Measurements from ENCODE around the gene PRKCA.

Gene PRKCA

DNA sequence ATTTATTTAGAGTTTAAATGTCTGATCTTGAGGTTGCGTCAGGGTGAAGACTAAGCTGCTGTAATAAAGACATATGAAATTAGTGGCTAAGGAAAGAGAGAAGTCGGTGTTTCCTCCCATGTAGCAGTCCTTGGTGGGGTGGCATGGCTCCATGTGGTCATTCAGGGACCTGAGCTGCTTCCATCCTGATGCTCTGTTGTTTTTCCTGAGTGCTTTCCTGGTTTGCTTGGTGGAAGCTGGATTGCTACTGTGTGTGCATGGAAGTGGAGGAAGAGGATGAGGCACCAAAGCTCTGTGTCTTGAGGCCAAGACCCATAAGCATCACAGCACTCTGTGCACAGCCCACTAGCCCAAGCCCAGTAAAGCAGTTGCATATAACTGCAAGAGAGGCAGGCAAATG is 290.7 kb downstream of the PRKCA start:
- no peak for DNase-seq (ENCODE audit: low read depth)
- no peak overlapping the region for H3K4me3 ChIP-seq (ENCODE audit: low read length)
- TF ChIP-seq, protein P1, sequence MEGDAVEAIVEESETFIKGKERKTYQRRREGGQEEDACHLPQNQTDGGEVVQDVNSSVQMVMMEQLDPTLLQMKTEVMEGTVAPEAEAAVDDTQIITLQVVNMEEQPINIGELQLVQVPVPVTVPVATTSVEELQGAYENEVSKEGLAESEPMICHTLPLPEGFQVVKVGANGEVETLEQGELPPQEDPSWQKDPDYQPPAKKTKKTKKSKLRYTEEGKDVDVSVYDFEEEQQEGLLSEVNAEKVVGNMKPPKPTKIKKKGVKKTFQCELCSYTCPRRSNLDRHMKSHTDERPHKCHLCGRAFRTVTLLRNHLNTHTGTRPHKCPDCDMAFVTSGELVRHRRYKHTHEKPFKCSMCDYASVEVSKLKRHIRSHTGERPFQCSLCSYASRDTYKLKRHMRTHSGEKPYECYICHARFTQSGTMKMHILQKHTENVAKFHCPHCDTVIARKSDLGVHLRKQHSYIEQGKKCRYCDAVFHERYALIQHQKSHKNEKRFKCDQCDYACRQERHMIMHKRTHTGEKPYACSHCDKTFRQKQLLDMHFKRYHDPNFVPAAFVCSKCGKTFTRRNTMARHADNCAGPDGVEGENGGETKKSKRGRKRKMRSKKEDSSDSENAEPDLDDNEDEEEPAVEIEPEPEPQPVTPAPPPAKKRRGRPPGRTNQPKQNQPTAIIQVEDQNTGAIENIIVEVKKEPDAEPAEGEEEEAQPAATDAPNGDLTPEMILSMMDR (IDR thresholded peaks at IDR 0.05; ENCODE audit: insufficient read depth, low read depth, low read length, missing control alignments): no peak

DNA sequence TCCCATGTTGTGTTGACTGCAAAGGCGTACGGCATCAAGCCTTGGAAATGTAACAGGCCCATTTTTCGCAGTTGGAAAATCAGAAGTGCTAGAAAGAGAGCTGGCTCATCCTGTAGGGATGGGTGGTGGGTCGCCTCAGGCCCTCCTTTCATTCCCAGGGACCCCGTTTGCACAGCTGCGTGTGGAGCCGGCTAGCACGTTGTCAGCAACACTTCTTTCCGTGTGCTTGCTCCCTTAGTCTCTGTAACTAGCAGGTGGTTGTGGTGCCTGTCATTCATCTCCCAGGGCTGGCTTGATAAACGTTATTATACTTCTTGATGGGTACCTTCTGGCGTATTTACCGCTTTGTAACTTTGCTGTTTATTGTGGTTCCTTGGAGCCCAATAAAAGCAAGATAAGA is 293.5 kb downstream of the PRKCA start:
- no peak for DNase-seq (ENCODE audit: low read depth)
- H3K4me3 ChIP-seq (ENCODE audit: low read length): no peak overlapping the region

DNA sequence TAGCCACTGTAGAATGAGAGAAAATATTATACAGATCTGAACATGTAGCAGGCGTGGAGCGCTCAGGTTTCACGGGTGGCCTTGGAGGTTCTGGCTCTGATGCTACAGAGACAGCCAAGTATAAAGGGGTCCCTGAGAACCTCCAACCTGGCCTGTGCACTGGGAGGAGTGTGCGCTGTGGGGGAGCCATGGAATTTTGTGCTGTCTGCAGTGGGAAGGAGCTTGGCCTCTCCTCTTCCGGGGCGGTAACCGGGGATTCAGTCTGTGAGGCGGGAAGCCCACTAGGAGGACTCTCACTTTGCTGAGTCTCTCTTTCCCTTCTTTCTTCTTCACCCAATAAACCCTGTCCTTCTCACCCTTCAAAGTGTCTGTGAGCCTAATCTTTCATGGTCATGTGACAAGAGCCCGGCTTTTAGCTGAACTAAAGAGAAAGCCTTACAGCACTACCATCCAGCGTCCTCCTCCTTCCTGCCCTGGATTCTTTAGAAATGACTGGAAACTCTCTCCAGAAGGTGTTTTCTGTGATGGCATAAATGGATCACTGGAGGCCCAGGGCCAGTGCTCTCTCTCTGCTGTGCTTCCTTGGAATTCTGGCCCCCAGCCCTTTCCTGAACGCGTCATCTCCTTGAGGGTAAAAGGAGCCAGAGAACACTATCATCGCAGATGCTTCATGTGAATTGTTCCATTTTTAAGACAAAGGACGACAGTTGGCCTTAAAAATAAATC is 300.4 kb downstream of the PRKCA start:
- no peak overlapping the region for H3K4me3 ChIP-seq (ENCODE audit: low read length)
- TF ChIP-seq, protein P1 (IDR thresholded peaks at IDR 0.05; ENCODE audit: insufficient read depth, low read depth, low read length, missing control alignments): no peak

More for the DNA sequence above, 293.5 kb downstream of the PRKCA start:
- TF ChIP-seq, protein P1 (IDR thresholded peaks at IDR 0.05; ENCODE audit: insufficient read depth, low read depth, low read length, missing control alignments): no peak

DNA sequence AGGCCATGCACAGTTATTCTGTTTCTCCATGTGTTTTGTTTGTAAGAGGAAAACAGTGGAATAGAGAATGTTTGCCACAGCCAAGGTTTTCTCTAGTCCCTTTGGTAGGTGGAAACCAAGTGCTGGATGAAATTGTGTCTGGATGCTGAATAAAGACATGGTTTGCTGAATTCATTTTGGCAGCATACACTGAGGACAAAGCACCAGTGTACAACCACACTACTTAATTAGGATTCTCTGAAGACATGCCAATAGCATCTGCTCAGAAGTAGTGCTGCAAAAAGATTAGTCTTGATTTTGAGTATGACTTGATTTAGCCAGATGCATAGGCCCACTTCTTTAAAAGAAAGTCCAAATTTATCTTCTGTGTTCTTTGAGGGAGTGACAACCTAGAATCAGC is 302.0 kb downstream of the PRKCA start:
- DNase-seq (ENCODE audit: low read depth): no peak

More for the DNA sequence above, 300.4 kb downstream of the PRKCA start:
- peak; percentile 4 for DNase-seq (ENCODE audit: low read depth)

DNA sequence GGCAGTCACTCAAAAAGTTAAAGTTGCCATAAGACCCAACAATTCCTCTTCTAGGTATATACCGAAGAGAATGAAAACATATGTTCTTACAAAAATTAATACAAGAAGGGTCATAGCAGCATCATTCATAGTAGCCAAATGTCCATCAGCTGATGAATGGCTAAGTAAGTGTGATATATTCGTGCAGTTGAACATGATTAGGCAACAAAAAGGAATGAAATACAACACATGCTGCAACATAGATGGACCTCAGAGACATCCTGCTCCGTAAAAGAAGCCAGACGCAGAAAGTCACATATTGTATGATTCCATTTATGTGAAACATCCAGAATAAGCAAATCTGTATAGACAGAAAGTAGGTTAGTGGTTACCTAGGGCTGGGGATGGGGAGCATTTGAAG is 303.1 kb downstream of the PRKCA start:
- DNase-seq (ENCODE audit: low read depth): no peak
- H3K4me3 ChIP-seq (ENCODE audit: low read length): no peak overlapping the region
- TF ChIP-seq, protein P1 (IDR thresholded peaks at IDR 0.05; ENCODE audit: insufficient read depth, low read depth, low read length, missing control alignments): no peak

More for the DNA sequence above, 302.0 kb downstream of the PRKCA start:
- H3K4me3 ChIP-seq (ENCODE audit: low read length): no peak overlapping the region
- TF ChIP-seq, protein P1 (IDR thresholded peaks at IDR 0.05; ENCODE audit: insufficient read depth, low read depth, low read length, missing control alignments): no peak

DNA sequence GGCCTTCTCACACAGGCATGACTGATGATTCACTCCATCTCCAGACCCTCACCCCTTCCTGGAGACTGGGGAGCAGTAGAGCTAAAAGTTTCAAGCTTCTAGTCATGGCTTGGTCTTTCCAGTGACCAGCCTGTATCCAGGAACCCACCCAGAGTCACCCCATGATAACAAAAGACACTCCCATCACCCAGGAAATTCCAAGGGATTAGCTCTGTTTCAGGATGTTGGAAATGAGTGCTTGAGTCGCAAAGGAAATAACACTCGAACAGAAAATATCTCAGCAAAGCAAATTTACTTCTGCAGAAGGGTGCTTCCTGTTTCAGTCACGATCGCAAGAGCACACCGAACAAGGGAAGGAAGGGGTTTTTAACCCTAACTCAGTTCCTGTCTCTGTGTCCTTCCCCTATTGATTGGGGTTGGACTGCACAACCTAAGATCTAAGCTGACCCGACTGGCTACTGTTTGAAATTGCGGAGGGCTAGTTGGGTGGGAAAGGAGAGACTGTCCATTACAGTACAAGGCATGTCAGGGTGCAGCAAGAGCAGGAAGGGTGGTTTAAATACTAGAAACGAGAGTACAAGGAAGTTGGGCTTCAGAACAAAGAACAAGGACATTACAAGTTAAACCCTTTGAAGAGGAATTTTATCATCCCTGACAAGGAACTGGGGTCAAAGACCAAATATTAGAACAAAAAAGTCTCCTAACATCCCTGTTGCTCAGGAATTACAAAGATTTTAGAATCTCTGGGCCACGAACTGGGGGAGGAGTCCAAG is 308.1 kb downstream of the PRKCA start:
- TF ChIP-seq, protein P1 (IDR thresholded peaks at IDR 0.05; ENCODE audit: insufficient read depth, low read depth, low read length, missing control alignments): no peak
- peak; percentile 40 for DNase-seq (ENCODE audit: low read depth)
- H3K4me3 ChIP-seq (ENCODE audit: low read length): no peak overlapping the region

Measured in epithelial cell of esophagus (primary cell).